NCI-H1694 treated with DMSO at 0.1 percent for 48 hours (cell line): ENCODE results near the gene PRICKLE4.

Source experiments
- DNase-seq: peaks from one replicate; lab custom pipeline; 2025; lab: John Stamatoyannopoulos, UW

Gene PRICKLE4

DNA sequence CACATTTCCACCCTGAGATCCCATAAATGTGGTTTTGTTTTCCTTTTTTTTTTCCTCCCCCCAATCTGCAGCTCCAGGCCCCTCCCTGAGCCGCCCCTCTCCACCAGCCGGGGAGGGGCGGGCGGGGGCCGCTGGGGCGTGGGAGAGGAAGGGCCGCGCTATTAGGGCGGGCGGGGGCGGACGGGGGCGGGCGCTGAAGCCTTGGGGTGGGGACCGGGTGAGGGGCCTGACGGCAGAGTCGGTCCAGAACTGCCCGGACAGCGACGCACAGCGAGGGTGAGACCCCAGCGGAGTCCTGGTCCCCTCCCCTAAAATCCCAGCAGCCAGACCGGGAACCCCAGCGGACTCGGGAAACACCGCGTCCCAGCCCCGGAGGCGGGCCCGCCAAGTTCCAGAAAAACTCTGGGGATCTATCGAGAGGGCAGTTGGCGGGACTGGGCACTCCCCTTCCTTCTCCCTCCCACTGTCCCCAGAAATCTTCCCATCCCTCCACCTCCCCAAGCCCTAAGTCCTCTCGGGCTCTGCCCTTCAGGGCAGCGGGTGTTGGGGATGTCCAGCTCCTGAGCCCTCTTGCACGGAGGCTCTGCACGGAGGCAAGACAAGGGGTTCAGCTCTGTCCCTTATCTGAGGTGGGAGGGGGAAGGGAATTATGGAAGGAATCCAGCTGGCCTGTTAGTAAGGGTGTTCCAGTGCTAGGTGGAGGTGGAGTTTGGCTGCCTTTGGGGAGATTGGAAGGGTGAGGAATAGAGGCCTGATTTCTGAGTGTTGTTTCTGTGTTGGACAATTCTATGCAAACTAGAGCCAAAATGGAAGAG is at the start of gene PRICKLE4:
PRICKLE4 (plus strand) TSS at position 232 of the 815 bp plus-strand sequence. CDS start 2,692 bp downstream, outside the sequence.
- DNase-seq: no peak

- no peak for DNase-seq
Observed at GRCh38 chr6:41731561-41732086, 49.0 kb upstream of the PRICKLE4 start.

DNA sequence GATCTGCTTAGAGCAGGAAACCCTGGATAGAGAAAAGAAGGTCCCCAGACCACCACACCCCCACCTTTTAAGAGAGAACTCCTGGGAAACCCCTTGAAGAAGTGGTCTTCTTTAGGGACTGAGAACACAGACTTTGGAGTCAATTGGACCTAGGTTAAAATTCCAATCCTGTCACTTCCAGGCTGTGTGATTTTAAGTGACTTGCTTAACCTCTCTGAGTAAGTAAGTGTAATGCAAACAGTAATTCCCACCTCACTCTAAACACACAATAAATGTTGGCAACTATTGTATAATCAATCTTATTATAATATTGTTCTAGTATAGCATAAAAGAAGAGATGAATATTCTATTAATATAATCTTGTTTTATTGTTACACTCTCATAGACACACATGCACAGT is 48.4 kb upstream of the PRICKLE4 start:
- DNase-seq: no peak

- no peak for DNase-seq
Observed at GRCh38 chr6:41732591-41733359, 47.8 kb upstream of the PRICKLE4 start.

GRCh38 chr6:41733360-41733706 is 47.2 kb upstream of the PRICKLE4 start:
- no peak for DNase-seq

DNA sequence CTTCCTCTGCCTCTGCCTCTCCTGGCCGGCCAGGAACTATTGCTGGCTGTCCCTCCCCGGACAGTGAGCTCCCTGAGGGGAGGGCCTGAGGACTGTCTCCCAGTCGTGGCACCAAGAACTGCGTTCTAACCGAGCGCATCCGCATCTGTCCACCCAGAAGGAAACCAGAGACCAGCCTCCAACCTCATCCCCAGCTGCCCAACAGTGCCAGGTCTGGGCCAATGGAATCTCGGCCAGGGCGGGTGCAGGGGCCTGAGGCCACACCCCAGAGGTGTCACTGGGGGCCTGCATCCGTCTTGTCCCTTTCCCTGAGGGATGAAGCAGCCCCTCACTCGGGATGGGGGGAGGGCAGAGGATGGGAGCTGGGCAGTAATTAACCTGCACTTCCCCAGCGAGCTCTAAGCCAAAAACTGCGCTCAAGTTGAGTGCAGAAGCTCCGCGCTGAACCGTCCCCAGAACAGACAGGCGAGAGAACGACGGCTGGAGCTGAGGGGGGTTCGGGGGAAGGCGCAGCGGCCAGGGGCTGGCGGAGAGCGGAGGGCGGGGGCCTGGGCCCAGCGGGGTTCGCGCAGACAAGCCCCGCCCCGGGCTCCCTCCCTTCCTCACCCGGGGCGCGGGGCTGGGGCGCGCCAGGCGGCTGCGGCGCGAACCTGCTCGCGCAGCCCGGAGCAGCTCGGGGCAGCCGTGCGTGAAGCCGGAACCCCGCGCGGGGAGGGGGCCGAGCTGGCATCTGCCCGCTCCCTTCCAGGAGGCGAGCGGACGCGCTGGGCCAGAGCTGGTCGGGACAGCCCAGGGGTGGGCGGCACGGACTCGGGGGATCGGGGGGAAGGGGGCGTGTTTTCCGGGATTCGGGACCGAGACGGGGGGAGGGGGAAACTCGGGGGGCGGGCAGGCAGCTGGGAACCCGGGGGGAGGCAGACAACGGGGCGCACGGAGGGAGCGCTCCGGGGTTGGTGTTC is 46.6 kb upstream of the PRICKLE4 start:
- DNase-seq: no peak

DNA sequence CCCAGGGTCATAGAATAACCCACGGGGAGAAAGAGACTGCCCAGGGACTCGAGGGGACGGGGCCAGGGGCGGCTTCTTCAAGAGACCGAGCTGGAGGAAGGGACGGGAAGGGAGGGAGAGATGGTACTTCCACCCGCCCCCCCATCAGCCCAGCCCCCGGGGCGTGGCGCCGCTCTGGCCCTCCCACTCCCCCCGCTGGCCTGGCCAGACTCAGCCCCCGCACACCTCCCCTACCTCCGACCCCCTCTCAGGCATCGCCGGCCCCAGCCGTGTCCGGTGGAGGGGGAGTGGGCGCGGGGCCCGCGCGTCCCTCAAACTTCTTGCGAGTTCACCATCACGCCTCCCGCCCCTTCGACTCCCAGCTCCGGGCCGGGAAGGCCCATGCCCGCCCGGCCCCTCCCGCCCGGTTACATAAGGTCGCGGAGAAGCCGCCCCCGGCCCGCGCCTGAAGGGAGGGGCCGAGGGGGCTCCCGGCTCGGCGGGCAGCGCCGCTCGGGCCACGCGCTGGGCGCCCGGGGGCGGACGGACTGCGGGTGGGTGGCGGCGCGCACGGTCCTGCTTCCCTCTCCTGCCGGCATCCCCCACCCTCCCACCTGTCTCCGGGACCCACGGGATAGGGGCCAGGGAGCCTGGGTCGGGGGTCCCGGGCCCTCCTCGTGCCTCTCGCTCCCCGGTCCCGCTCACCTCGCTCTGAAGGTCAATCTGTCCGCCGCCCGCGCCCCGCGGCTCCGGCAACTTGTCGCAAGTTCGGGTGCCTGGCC is 45.7 kb upstream of the PRICKLE4 start:
- peak; percentile 58 for DNase-seq

DNA sequence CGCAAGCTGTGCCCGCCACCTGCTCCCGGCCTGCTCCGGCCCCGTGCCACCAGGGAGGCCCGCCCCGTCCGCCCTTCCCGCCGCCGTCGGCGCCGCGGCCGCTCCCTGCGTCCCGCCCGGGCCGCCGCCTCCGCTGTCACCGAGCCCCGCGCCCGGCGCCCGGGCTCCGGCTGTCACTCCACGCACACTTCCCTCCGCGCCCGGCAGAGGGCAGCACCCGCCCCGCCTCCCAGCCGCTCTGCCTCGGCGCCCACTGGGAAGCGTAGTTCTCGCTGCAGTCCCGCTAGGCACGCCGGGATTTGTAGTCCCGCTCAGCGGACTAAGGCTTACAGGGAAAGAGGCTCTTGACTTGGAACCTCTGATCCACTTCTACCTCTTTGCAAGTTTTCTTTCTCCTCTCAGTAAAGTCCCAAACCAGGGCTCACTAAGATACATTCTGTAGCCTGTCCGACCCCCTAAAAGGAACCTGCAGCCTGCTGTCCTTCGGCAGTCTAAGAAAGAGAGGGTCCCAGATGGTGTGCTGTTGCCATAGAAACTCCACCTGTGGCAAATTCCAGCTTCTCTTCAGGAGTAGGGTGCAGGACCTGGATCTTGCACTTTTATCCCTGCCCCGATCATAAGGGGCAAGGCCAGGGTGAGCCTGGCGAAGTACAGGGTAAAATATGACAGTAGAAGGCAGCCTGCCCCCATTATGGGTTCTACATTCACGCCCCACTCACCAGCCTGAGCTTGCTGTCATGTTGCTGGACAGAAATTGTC is 45.0 kb upstream of the PRICKLE4 start, which contains the start of gene TFEB:
TFEB (minus strand) TSS at position 182 of the 759 bp plus-strand sequence. CDS start 44,395 bp downstream, outside the sequence.
- DNase-seq: peak; percentile 71

DNA sequence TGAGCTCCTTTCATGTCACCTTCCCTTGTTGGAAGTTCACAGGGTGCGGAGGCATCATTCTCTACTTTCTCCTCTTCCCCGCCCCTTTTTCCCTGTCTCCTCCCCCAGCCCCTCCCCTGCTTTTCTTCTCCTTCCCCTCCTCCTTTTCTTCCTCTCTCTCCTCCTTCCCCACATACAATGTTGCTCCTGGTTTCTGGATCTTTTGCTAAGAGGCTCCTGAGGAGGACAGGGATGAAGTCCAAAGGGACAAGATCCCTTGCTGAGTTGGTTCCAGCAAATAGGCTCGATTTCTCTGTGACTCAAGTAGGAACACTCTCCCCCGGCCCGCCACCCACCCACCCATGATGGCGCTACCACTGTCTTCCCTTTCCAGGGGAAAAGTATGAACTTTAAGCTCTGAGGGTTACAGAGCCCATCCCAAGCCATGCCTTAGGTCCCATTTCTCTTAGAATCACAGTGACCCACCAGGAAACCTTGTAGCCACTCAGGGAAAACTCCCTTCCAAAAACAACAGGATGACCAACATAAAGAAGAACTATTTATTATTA is 44.3 kb upstream of the PRICKLE4 start:
- no peak for DNase-seq

DNA sequence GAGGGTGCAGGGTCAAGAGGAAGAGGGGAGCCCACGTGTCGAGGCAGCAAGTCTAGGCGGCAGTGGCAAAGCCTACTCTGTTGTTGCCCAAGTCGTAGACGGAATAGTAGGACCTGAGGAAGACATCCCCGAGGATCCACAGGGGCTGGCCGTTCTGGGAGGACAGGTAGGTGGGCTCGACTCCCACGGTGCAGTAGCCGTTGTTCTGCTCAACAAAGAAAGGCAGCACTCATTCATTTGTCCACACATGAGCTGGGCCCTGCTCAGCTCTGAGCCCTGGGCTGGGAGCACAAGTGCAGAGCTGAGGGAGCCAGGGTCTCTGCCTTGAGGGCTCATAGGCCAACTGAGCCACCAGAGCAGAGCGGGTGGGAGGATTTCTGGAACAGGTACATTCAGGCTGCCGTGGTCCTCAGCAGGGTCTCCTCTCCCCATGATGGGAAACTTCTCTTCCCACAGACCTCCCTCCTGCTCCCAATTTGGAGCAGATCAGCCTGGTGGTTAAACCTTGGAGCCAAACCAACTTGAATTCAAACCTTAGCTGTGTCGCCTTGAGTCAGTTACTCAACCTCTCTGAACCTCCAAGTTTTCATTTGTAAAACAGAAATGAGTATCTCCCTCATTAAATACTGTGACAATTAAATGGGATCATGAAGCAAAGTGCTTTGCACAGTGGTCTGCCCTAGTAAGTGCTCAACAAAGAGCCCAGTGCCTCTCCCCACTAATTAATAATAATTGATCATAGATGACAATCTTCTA is 43.6 kb upstream of the PRICKLE4 start:
- no peak for DNase-seq

GRCh38 chr6:41737591-41738130 is 42.9 kb upstream of the PRICKLE4 start:
- DNase-seq: no peak

GRCh38 chr6:41739041-41739440 is 41.5 kb upstream of the PRICKLE4 start:
- no peak for DNase-seq

DNA sequence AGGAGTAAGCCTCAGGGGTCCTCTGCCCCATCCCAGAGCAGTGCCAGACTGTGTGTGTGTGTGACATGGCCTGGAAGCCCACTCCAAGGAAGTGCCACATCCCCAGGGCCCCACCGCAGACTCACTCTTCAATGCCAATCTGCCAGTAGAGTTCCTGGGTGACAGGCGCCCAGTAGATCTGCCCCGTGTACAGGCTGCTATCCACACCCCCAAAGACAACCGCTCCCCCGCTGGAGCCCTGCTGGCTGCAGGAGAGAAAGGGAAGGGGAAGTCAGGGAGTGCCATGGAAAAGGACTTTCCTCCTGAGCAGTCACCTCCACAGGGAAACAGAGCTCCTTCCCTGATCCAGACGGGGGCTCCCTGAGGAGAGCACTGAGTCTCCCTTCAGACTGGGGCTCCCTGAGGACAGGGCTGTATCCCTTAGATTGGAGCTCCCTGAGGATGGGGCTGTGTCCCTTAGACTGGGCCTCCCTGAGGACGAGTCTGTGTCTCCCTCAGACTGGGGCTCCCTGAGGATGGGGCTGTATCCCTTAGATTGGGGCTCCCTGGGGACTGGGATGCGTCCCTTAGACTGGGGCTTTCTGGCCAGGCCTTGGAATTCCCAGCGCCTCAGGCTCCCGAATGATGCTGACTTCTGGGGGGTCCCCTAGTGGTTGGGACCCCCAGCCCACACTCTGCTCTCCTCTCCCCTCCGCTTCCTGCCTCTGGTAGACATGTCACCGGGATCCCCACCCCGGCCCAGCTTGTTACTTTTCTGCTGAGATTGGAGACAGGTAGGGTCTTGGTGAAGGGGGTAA is 40.0 kb upstream of the PRICKLE4 start:
- DNase-seq: no peak

DNA sequence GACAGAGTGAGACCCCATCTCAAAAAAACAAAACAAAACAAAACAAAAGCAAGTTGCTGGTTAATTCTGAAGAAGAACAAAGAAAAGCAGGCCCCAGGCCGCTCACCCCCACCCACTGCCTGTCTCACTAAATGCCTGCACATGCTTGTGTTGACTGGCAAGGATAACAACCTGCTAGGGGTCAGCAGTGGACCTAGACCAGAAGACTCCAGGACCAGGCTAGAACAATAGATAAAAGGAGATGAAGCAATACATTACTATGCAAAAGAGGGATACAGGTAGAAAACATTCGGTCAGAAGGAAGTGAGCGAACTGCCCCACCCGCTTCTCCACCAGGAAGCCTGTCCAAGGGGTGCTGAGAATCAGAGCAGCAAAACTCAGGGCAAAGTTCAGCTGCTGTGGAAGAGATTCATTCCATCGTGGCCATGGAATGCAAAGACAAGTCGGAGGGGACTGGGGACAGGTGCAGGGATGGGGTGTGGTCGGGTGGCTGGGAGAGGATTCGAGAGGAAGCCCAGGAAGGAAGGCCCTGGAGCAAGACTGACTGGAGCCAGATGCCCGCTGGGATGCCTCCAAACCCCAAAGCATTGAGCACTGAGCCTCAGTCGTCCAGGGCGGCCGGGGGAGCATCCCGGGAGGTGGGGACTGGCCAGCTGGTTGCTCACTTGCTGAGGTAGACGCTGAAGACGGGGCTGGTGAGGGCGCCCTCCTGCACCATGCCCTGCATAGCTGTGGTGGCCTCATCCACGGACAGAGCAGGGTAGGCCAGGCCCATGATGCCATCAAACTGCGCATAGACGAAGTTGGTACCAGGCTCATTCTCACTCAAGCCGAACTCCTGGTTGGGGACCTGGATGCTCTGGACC is 38.7 kb upstream of the PRICKLE4 start:
- DNase-seq: no peak

- DNase-seq: no peak
Observed at GRCh38 chr6:41743406-41744235, 37.0 kb upstream of the PRICKLE4 start.

DNA sequence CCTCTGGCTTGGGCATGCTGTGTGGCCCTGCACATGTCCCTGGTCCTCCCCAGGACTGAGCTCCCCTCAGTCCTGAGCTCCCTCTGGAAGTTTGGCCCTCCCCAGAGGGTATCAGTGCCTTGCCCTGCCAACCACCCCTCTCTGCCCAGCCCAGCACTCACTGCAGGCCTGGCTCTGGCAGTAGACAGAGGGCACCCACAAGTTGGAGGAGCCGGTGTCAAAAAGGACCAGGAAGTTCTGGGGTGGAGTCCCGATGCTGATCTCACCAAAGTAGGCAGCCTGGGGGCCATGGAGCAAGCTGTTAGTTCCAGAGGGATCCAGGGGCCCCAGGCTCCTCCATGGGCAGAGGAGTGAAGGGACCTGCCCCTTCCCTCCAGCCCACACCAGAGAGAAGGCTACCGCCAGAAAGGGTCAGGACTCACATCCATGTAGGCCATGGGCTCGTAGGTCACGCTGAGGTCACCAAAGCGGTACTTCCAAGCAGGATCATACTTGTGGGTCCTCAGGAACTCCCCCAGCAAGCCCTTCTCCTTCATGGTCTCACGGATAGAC is 36.3 kb upstream of the PRICKLE4 start:
- DNase-seq: no peak
